ENCODE data around the gene MST1R.

The MST1R gene

DNA sequence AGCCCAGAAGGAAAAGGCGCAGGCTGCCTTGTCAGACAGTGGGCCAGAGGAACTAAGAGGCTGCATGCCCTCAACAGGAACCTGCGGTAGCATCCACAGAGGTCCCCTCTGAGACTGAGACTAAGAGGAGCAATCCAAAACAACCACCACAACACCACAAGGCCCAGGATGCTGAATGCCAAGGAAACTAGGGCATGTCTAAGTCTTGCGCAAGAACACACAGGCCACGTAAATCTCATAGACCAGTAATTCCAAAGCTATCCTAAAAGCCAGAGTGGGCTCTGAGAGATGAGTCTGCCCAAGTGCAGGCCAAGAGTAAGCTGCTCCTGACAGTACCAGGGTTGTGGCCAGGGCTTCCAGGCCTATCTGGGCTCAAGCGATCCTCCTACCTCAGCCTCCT is 13.0 kb upstream of the MST1R start:
- no peak overlapping the region for H3K9ac ChIP-seq (ENCODE audit: low read length)
- TF ChIP-seq EZH2phosphoT487 (IDR thresholded peaks at IDR 0.05; ENCODE audit: low read depth) (no peak), CTCF (IDR thresholded peaks at IDR 0.05; ENCODE audit: low read depth, low read length) (no peak)
- no peaks in the 10 kb centered on the region for H3K9me3 ChIP-seq (ENCODE audit: insufficient read depth, low read length)

GRCh38 chr3:49914906-49915305 is 11.2 kb upstream of the MST1R start:
- Histone ChIP-seq H3K4me2 (ENCODE audit: low read length) (no peak overlapping the region), H3K27me3 (ENCODE audit: low read depth, low read length) (no peaks in the 10 kb centered on the region), H4K20me1 (ENCODE audit: insufficient read depth, low read length) (no peaks in the 10 kb centered on the region), H3K79me2 (ENCODE audit: low read length) (no peaks in the 10 kb centered on the region), H3K9ac (ENCODE audit: low read length) (no peak overlapping the region), H3K4me1 (ENCODE audit: low read length) (no peaks in the 10 kb centered on the region), H3K27ac (ENCODE audit: low read length) (no peak overlapping the region), H3K9me3 (ENCODE audit: insufficient read depth, low read length) (no peaks in the 10 kb centered on the region), H3K36me3 (replicated peaks; ENCODE audit: low read depth, low read length) (peaks cover 5% of the 10 kb centered on the region), H3K4me3 (ENCODE audit: low read length) (no peak overlapping the region), H2AFZ (ENCODE audit: low read depth, low read length) (no peak overlapping the region)
- TF ChIP-seq CTCF (IDR thresholded peaks at IDR 0.05; ENCODE audit: low read depth, low read length) (no peak), EZH2phosphoT487 (IDR thresholded peaks at IDR 0.05; ENCODE audit: low read depth) (no peak)

More for the DNA sequence above, 13.0 kb upstream of the MST1R start:
- Histone ChIP-seq H3K4me2 (ENCODE audit: low read length) (no peak overlapping the region), H3K27ac (ENCODE audit: low read length) (no peak overlapping the region), H3K36me3 (replicated peaks; ENCODE audit: low read depth, low read length) (peaks cover 8% of the 10 kb centered on the region), H2AFZ (ENCODE audit: low read depth, low read length) (no peak overlapping the region), H3K4me3 (ENCODE audit: low read length) (no peak overlapping the region), H3K4me1 (ENCODE audit: low read length) (no peaks in the 10 kb centered on the region), H4K20me1 (ENCODE audit: insufficient read depth, low read length) (no peaks in the 10 kb centered on the region), H3K27me3 (ENCODE audit: low read depth, low read length) (no peaks in the 10 kb centered on the region), H3K79me2 (ENCODE audit: low read length) (no peaks in the 10 kb centered on the region)

- no peak overlapping the region for H3K4me2 ChIP-seq (ENCODE audit: low read length)
Observed at GRCh38 chr3:49912881-49913281, 9.2 kb upstream of the MST1R start.

DNA sequence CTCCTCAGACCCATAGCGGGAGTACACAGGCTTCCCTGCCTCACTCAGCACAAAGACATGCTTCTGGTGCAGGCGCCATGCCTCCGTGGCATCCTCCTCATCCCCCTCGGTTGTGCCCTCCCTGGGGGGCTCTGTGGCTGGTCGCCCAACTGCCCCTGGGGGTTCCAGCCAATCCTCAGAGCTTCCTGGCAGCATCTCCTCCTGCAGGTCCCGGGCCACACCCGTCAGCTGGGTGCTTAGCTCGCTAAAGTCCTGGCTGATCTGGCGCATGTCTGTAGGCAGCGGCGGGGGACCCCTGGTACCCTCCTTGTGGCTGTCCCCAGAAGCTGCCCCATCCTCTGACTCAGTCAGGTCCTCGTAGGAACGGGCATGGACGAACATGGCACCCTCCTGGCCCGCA is 7.9 kb upstream of the MST1R start:
- no peaks in the 10 kb centered on the region for H3K9me3 ChIP-seq (ENCODE audit: insufficient read depth, low read length)
- H3K4me3 ChIP-seq (ENCODE audit: low read length), result no peak overlapping the region
- no peaks in the 10 kb centered on the region for H4K20me1 ChIP-seq (ENCODE audit: insufficient read depth, low read length)
- H3K27me3 ChIP-seq (ENCODE audit: low read depth, low read length), result no peaks in the 10 kb centered on the region
- no peak overlapping the region for H2AFZ ChIP-seq (ENCODE audit: low read depth, low read length)
- H3K36me3 ChIP-seq (replicated peaks; ENCODE audit: low read depth, low read length), result peaks cover 4% of the 10 kb centered on the region
- TF ChIP-seq CTCF (IDR thresholded peaks at IDR 0.05; ENCODE audit: low read depth, low read length), result no peak
- TF ChIP-seq EZH2phosphoT487 (IDR thresholded peaks at IDR 0.05; ENCODE audit: low read depth), result no peak
- H3K9ac ChIP-seq (ENCODE audit: low read length), result no peak overlapping the region
- H3K4me2 ChIP-seq (ENCODE audit: low read length), result no peak overlapping the region
- no peaks in the 10 kb centered on the region for H3K79me2 ChIP-seq (ENCODE audit: low read length)
- no peak overlapping the region for H3K27ac ChIP-seq (ENCODE audit: low read length)
- peaks cover under 1% of the 10 kb centered on the region for H3K4me1 ChIP-seq (ENCODE audit: low read length)

More at GRCh38 chr3:49912881-49913281, 9.2 kb upstream of the MST1R start:
- Histone ChIP-seq H3K4me3 (ENCODE audit: low read length) (no peak overlapping the region), H3K27ac (ENCODE audit: low read length) (no peak overlapping the region), H3K9ac (ENCODE audit: low read length) (no peak overlapping the region), H4K20me1 (ENCODE audit: insufficient read depth, low read length) (no peaks in the 10 kb centered on the region), H3K4me1 (ENCODE audit: low read length) (no peaks in the 10 kb centered on the region), H2AFZ (ENCODE audit: low read depth, low read length) (no peak overlapping the region), H3K36me3 (replicated peaks; ENCODE audit: low read depth, low read length) (peaks cover 4% of the 10 kb centered on the region), H3K27me3 (ENCODE audit: low read depth, low read length) (no peaks in the 10 kb centered on the region), H3K79me2 (ENCODE audit: low read length) (no peaks in the 10 kb centered on the region), H3K9me3 (ENCODE audit: insufficient read depth, low read length) (no peaks in the 10 kb centered on the region)
- TF ChIP-seq CTCF (IDR thresholded peaks at IDR 0.05; ENCODE audit: low read depth, low read length) (no peak), EZH2phosphoT487 (IDR thresholded peaks at IDR 0.05; ENCODE audit: low read depth) (no peak)
